Dendritic cell treated with granulocyte-macrophage colony-stimulating factor and Interleukin-4, amounts not matched to agents 40 ng/mL and 50 ng/mL, for 4 days (primary cell): Measurements from ENCODE around the gene FGF3.

Source experiments
- H3K27ac Mint-ChIP-seq: one replicate; pipeline ENCODE4 v1.8.0; 2022; ENCODE audit warnings: mild to moderate bottlenecking, mixed read lengths
- H3K27me3 Mint-ChIP-seq: one replicate; pipeline ENCODE4 v1.8.0; 2022; ENCODE audit warnings: mild to moderate bottlenecking, mixed read lengths
- H3K36me3 Mint-ChIP-seq: one replicate; pipeline ENCODE4 v1.8.0; 2022; ENCODE audit warnings: low read depth, mixed read lengths
- H3K4me1 Mint-ChIP-seq: one replicate; pipeline ENCODE4 v1.8.0; 2022; ENCODE audit warnings: low read depth, mixed read lengths
- H3K4me3 Mint-ChIP-seq: one replicate; pipeline ENCODE4 v1.8.0; 2022; ENCODE audit warnings: mild to moderate bottlenecking, moderate library complexity, mixed read lengths
- H3K9me3 Mint-ChIP-seq: one replicate; pipeline ENCODE4 v1.8.0; 2022; ENCODE audit warnings: mixed read lengths
- intact Hi-C: fragments of 100-400 bp; cut with micrococcal nuclease; formaldehyde crosslinking; loops from one replicate; pipeline ENCODE4 v1.15.0; 2022

Gene FGF3

DNA sequence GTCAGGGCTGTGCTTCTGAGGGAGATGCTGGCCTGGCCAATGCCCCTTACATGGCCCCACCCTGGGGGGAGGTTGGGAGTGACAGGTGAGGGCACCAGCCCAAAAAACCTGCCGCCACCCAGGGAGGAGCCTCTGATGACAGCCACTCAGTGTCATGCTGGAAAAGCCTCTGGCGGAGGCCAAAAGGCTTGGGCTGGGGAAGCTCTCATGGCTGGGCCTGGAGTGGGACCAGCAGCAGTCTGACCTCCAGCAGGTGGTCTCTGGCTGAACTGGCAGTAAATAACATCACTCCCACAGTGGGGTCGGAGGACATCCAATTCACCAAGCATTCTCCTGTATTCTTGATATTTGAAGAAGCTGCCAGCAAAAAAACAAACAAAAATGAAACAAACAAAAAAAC is 20.1 kb downstream of the FGF3 start:
- Mint-ChIP-seq H3K9me3 (no peaks in the 10 kb centered on the region), H3K27ac (no peak overlapping the region), H3K4me3 (no peak overlapping the region), H3K4me1 (no peaks in the 10 kb centered on the region), H3K36me3 (no peaks in the 10 kb centered on the region), H3K27me3 (peaks cover 2% of the 10 kb centered on the region)
- intact Hi-C loops = no loop called here

- intact Hi-C loops = no loop called here
Measured at GRCh38 chr11:69797737-69798528, 21.3 kb downstream of the FGF3 start.

DNA sequence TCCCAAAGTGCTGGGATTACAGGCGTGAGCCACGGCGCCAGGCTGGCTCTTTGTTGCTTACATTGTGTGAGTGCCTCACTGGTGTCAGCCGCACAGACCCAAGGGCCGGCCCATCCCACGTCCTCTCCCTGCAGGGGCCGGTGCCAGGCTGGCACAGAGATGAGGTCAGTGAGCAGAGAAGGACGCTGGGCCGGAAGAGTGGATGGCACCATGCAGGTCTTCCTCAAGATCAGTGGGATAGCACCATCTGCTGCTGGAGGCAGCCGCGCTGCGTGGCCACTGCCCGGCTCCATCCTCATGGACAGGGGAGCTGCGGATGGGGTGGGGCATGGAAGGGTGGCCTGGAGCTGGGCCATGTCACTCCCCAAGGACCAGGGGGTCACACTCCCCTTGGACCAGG is 22.1 kb downstream of the FGF3 start:
- H3K36me3 Mint-ChIP-seq = no peaks in the 10 kb centered on the region
- H3K27ac Mint-ChIP-seq = no peak overlapping the region
- H3K27me3 Mint-ChIP-seq = peaks cover 2% of the 10 kb centered on the region
- no peak overlapping the region for H3K4me3 Mint-ChIP-seq
- no peaks in the 10 kb centered on the region for H3K4me1 Mint-ChIP-seq
- intact Hi-C loops = no loop called here
- no peaks in the 10 kb centered on the region for H3K9me3 Mint-ChIP-seq

More at GRCh38 chr11:69797737-69798528, 21.3 kb downstream of the FGF3 start:
- no peaks in the 10 kb centered on the region for H3K4me1 Mint-ChIP-seq
- H3K36me3 Mint-ChIP-seq = no peaks in the 10 kb centered on the region
- no peaks in the 10 kb centered on the region for H3K9me3 Mint-ChIP-seq
- no peak overlapping the region for H3K4me3 Mint-ChIP-seq
- H3K27me3 Mint-ChIP-seq = peaks cover 3% of the 10 kb centered on the region
- H3K27ac Mint-ChIP-seq = no peak overlapping the region

DNA sequence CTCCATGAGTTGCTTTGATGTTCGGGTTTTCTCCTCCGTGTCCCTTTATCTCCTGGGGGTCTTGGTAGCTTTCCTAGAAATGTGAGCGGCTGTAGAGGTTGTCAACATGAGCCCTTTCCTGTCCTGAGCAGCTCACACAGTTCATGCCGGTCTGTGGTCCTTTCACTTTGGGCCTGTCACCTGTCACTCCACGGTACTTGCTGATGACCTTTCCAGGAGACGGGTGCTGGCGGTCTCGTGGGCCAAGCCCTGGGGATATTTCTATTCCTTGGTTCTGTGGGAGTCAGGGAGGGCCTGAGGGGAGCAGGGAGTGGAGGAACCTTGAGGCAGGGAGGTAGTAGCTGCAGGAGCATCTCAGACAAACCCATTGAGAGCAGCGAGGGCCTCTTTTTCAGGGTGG is 23.2 kb downstream of the FGF3 start:
- Mint-ChIP-seq H3K36me3 (no peaks in the 10 kb centered on the region), H3K4me1 (no peaks in the 10 kb centered on the region), H3K4me3 (no peak overlapping the region), H3K27ac (no peak overlapping the region), H3K27me3 (peaks cover 2% of the 10 kb centered on the region), H3K9me3 (no peaks in the 10 kb centered on the region)
- intact Hi-C loops = no loop called here

DNA sequence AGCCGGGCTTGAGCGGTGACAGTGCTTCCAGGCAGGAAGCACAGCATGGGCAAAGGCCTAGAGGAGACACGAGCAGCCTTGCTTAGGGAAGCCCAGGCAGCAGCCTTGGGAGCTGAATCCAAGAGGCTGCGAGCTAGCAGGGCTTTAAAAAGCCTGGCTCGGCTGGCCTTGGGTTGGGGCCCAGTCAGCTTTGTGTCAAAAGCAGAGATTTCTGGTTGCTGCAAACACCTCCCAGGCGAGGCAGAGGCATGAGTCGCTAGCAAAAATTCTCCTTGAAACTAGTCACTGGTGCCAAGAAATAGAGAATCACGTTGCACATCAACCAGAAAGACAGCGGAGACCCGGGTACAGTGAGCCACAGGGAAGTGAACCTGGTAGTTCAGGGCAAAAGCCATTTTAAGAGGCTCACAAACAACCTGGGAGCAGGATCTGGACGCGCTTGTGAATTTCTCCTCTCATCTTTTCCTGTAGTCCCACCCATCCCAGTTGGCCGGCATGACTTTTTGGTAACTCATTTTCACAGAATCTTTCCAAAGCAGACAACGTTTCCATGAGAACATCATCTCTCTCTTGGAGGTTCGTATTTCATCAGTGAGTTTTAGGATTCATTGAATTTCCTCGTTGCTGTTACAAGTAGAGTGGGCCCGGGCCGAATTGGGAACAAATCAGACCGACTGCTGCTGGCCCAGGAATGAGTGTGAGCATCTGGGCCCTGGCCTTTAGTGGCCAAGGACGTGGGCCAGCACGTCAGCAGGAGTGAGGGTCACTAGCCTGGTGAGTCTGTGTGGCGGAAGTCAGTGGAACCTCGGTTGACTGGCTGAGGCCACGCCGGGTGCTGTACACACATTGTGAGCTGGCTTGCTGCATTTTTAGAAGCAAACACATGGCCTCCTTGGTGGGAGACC is 27.7 kb downstream of the FGF3 start:
- intact Hi-C loops = no loop called here
- Mint-ChIP-seq H3K4me1 (no peaks in the 10 kb centered on the region), H3K27ac (no peak overlapping the region), H3K27me3 (peaks cover 6% of the 10 kb centered on the region), H3K36me3 (no peaks in the 10 kb centered on the region), H3K9me3 (no peaks in the 10 kb centered on the region), H3K4me3 (no peak overlapping the region)

- Mint-ChIP-seq H3K36me3 (no peaks in the 10 kb centered on the region), H3K27me3 (peaks cover 10% of the 10 kb centered on the region), H3K4me3 (no peak overlapping the region), H3K4me1 (no peaks in the 10 kb centered on the region), H3K9me3 (no peaks in the 10 kb centered on the region), H3K27ac (no peak overlapping the region)
- intact Hi-C loops = no loop called here
Measured at GRCh38 chr11:69788956-69789355, 30.3 kb downstream of the FGF3 start.

- intact Hi-C loops = no loop called here
- H3K27ac Mint-ChIP-seq = no peak overlapping the region
- H3K36me3 Mint-ChIP-seq = no peaks in the 10 kb centered on the region
- peaks cover 10% of the 10 kb centered on the region for H3K27me3 Mint-ChIP-seq
- H3K9me3 Mint-ChIP-seq = no peaks in the 10 kb centered on the region
- no peaks in the 10 kb centered on the region for H3K4me1 Mint-ChIP-seq
- H3K4me3 Mint-ChIP-seq = no peak overlapping the region
Measured at GRCh38 chr11:69787906-69788305, 31.3 kb downstream of the FGF3 start.

DNA sequence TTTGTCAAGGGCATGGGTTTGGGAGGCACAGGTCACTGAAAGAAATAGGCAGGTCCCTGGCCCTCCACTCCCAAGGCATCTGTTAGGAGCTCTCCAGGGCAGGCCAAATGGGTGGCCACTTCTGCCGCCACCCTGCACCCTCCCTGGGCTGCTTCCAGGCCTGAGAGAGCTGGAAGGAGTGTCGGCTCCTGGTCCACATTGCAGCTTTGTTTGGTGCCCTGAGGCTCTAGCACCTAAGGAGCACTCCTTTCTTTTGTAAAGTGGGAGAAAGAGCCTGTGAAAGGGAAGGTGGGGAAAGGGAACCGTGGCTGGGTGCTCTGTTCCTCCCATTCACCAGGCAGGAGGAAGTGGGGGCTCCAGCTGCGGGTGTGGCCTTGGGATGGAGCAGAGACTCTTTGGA is 31.8 kb downstream of the FGF3 start:
- no peaks in the 10 kb centered on the region for H3K9me3 Mint-ChIP-seq
- H3K4me1 Mint-ChIP-seq = no peaks in the 10 kb centered on the region
- no peak overlapping the region for H3K27ac Mint-ChIP-seq
- H3K4me3 Mint-ChIP-seq = no peak overlapping the region
- intact Hi-C loops = no loop called here
- H3K27me3 Mint-ChIP-seq = peaks cover 9% of the 10 kb centered on the region
- no peaks in the 10 kb centered on the region for H3K36me3 Mint-ChIP-seq

DNA sequence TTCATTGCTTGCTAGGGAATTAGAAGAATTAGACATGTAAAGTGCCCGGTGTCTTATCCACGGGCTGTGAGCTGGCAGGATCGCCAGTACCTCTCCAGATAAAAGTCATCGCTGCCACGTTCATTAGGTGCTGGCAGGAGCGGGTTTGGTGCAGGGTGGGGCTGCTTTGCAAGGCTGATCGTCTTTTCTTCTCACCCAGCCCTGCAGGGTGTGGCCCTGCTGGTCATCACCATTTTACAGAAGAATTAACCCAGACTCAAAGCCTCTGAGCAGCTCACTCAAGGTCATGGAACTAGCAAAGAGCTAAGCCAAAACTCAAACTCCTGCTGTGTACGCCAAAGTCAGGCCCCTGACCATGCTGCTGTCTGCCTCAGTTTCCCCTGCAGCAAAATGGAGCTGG is 38.0 kb downstream of the FGF3 start:
- intact Hi-C loops = no loop called here
- no peaks in the 10 kb centered on the region for H3K36me3 Mint-ChIP-seq
- H3K27me3 Mint-ChIP-seq = peaks cover 20% of the 10 kb centered on the region
- H3K4me1 Mint-ChIP-seq = no peaks in the 10 kb centered on the region
- no peak overlapping the region for H3K27ac Mint-ChIP-seq
- no peak overlapping the region for H3K4me3 Mint-ChIP-seq
- H3K9me3 Mint-ChIP-seq = no peaks in the 10 kb centered on the region

- Mint-ChIP-seq H3K4me3 (no peak overlapping the region), H3K4me1 (no peaks in the 10 kb centered on the region), H3K36me3 (no peaks in the 10 kb centered on the region), H3K27me3 (peaks cover 39% of the 10 kb centered on the region), H3K27ac (no peak overlapping the region), H3K9me3 (no peaks in the 10 kb centered on the region)
- intact Hi-C loops = no loop called here
Measured at GRCh38 chr11:69778373-69778772, 40.8 kb downstream of the FGF3 start.

GRCh38 chr11:69775163-69775755 is 44.0 kb downstream of the FGF3 start, which contains the start of gene FGF4:
Gene FGF4, minus strand, starts transcription at chr11:69775341. Its CDS starts 257 bp downstream, at chr11:69775084.
- Mint-ChIP-seq H3K4me3 (no peak within 1 kb of the TSS), H3K4me1 (no peaks in the 10 kb centered on the region), H3K27ac (no peak within 1 kb of the TSS), H3K36me3 (no peaks in the 10 kb centered on the region), H3K9me3 (no peaks in the 10 kb centered on the region), H3K27me3 (peaks cover 59% of the 10 kb centered on the region)
- intact Hi-C loops = no loop called here

GRCh38 chr11:69774354-69775162 is 44.7 kb downstream of the FGF3 start:
- Mint-ChIP-seq H3K27ac (no peak overlapping the region), H3K9me3 (no peaks in the 10 kb centered on the region), H3K4me1 (no peaks in the 10 kb centered on the region), H3K4me3 (no peak overlapping the region), H3K36me3 (no peaks in the 10 kb centered on the region), H3K27me3 (peaks cover 62% of the 10 kb centered on the region)
- intact Hi-C loops = no loop called here

DNA sequence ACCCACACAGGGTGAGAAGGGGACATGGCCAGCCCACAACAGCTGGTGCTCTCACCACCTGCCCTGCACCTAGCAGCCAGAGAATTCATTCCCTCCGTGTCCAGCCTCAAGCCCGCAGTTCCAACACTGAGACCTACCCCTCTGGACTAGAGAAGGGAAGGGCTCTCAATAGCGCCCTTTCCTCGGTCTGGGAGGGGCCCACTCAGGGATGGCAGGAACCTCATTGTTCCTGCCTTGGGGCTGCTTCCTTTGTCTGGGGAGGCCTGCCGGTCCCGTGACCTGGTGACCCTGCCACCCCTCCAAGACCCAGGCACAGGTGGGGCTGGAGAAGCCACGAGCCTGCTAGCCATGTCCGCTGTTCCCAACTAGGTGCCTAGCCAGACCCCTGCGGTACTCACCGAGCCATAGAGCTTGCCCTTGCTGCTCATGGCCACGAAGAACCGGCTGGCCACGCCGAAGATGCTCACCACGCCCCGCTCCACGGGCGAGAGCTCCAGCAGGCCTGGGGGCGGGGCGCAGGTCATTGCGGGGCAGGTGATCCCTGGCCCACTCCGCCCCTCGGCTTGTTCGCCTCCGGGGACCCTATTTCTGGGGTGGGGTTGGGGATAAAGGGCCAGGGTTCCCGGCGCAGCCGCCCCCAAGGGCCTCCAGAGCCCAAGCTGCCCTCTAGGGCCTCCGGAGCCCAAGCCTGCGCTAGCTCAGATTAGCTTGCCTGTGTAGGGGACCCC is 45.4 kb downstream of the FGF3 start:
- Mint-ChIP-seq H3K4me3 (no peak overlapping the region), H3K27ac (no peak overlapping the region), H3K4me1 (no peaks in the 10 kb centered on the region), H3K27me3 (peaks cover 62% of the 10 kb centered on the region), H3K36me3 (no peaks in the 10 kb centered on the region), H3K9me3 (no peaks in the 10 kb centered on the region)
- intact Hi-C loops = no loop called here
